Stimulated activated CD4-positive, alpha-beta T cell treated with anti-CD3 and anti-CD28 coated beads, Interleukin-2, amount 100 ng/mL, for 4 hours (primary cell): ENCODE measurements around the gene ZNF670.
"Not testable (repeated sequence)": the region's sequence is repeated elsewhere in the genome, so short reads cannot be mapped to it uniquely, and the experiment has no call there.

Source experiments
- DNase-seq: peaks from one replicate; pipeline ENCODE4 v3.0.0-alpha.2; 2020; ENCODE audit warnings: low read depth

Gene ZNF670

DNA sequence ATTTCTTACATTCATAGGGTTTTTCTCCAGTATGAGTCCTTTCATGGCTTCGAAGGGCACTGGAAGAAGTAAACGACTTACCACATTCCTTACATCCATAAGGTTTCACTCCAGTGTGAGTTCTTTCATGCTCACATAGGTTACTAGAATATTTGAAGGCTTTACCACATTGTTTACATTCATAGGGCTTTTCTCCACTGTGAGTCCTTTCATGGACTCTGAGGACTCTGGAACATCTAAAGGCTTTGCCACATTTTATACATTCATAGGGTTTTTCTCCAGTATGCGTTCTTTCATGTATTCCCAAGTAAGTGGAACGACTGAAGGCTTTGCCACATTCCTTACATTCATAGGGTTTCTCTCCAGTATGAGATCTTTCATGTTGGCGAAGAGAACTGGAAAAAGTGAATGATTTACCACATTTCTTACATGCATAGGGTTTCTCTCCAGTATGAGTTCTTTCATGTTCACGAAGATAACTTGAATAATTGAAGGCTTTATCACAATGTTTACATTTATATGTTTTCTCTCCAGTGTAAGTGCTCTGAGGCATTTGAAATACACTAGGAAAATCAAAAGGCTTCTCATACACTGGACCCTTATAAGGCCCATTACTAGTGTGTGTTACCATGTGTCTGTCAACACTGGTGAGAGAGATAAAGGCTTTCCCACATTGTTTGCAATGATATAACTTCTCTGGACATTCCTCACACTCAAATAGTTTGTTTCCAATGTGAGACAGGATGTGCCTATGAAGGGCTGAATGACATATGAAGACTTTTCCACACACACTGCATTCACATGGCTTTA, 40.9 kb downstream of the ZNF670 start:
- no peak for DNase-seq

DNA sequence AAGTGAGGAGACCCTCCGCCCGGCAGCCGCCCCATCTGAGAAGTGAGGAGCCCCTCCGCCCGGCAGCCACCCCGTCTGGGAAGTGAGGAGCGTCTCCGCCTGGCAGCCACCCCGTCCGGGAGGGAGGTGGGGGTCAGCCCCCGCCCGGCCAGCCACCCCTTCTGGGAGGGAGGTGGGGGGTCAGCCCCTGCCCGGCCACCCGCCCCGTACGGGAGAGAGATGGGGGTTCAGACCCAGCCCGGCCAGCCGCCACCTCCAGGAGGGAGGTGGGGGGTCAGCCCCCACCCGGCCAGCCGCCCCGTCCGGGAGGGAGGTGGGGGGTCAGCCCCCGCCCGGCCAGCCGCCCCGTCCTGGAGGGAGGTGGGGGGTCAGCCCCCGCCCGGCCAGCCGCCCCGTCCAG, 46.3 kb downstream of the ZNF670 start:
- DNase-seq: not testable (repeated sequence)
